Esophagus muscularis mucosa (tissue), 4 donors: Measurements from ENCODE around the gene B2M. TPM values are rescaled to one million over a fixed set of nuclear protein-coding genes. Genes with fewer than 3 reads are reported as not detected.

Experiments used
- DNase-seq: peaks from one replicate; pipeline ENCODE4 v3.0.0-alpha.2; 2017; ENCODE audit errors: extremely low spot score
- H3K27ac ChIP-seq, 4 donors: fragments of 200-600 bp; sonication (generic); replicated peaks in 1 of 4; 1 replicate in 3 of 4; 2 replicates in 1 of 4; pipeline ENCODE4 v1.5.1; 2016 to 2019; ENCODE audit warnings: mild to moderate bottlenecking in 1 of 4
- H3K27me3 ChIP-seq, 4 donors: fragments of 200-600 bp; sonication (generic); one replicate each; pipeline versions ENCODE4 v1.5.1 to v1.6.0; 2016 to 2019
- H3K36me3 ChIP-seq, 4 donors: fragments of 200-600 bp; sonication (generic); one replicate each; pipeline ENCODE4 v1.5.1; 2016 to 2019
- H3K4me1 ChIP-seq, 4 donors: fragments of 200-600 bp; sonication (generic); one replicate each; pipeline ENCODE4 v1.5.1; 2016 to 2019
- H3K4me3 ChIP-seq, 4 donors: fragments of 200-600 bp; sonication (generic); 1 replicate in 2 of 4; 2 replicates in 2 of 4; pipeline ENCODE4 v1.5.1; 2016 to 2019; ENCODE audit warnings: mild to moderate bottlenecking in 4 of 4, moderate library complexity in 1 of 4
- H3K9me3 ChIP-seq, 4 donors: fragments of 200-600 bp; sonication (generic); 1 replicate in 3 of 4; 2 replicates in 1 of 4; pipeline ENCODE4 v1.5.1; 2016 to 2019
- EP300 ChIP-seq: sonication (generic); formaldehyde crosslinking; IDR thresholded peaks from one replicate; pipeline ENCODE4 v1.6.1; 2017; ENCODE audit warnings: antibody characterized with exemption
- POLR2A ChIP-seq: fragments of 450-650 bp; IDR thresholded peaks from one replicate; pipeline ENCODE4 v1.6.1; 2017; ENCODE audit warnings: antibody characterized with exemption, moderate library complexity, mild to moderate bottlenecking, low read depth
- POLR2AphosphoS5 ChIP-seq, 2 donors: sonication (generic); formaldehyde crosslinking; IDR thresholded peaks; one replicate each; pipeline ENCODE4 v1.6.1; 2017; ENCODE audit warnings: antibody characterized with exemption in 2 of 2
- WGBS: methylation state at CpG from one replicate; pipeline ENCODE4 v1.1.5; 2018; 5-methylcytosine and 5-hydroxymethylcytosine counted together
- intact Hi-C: fragments of 100-400 bp; cut with DNase I; formaldehyde crosslinking; loops from one replicate; pipeline ENCODE4 v1.15.1; 2023
- total RNA-seq, 4 donors: library from RNA; depleted of rRNA; stranded (reverse); fragments of >200 nt; gene quantifications; one replicate each; pipeline versions ENCODE4 v1.1.0 to v1.2.1, GENCODE V29; 2016
- TF ChIP-seq, protein P1 (sequence below), 3 experiments: fragments of 200-600 bp in 2 of 3; fragments of 450-650 bp in 1 of 3; sonication (generic) in 2 of 3; IDR thresholded peaks; one replicate each; pipeline ENCODE4 v1.5.1; 2017 to 2019; ENCODE audit warnings: antibody characterized with exemption in 3 of 3, mild to moderate bottlenecking in 2 of 3, moderate library complexity in 1 of 3

B2M gene
- total RNA-seq, 4 donors from 2014 or later, result 1,352 to 2,424 (median 1,510) TPM

- TF ChIP-seq EP300 (no peak), POLR2A (peak; percentile 90), POLR2AphosphoS5 (IDR thresholded peaks at IDR 0.05) (peak; percentile 99)
- TF ChIP-seq, protein P1, sequence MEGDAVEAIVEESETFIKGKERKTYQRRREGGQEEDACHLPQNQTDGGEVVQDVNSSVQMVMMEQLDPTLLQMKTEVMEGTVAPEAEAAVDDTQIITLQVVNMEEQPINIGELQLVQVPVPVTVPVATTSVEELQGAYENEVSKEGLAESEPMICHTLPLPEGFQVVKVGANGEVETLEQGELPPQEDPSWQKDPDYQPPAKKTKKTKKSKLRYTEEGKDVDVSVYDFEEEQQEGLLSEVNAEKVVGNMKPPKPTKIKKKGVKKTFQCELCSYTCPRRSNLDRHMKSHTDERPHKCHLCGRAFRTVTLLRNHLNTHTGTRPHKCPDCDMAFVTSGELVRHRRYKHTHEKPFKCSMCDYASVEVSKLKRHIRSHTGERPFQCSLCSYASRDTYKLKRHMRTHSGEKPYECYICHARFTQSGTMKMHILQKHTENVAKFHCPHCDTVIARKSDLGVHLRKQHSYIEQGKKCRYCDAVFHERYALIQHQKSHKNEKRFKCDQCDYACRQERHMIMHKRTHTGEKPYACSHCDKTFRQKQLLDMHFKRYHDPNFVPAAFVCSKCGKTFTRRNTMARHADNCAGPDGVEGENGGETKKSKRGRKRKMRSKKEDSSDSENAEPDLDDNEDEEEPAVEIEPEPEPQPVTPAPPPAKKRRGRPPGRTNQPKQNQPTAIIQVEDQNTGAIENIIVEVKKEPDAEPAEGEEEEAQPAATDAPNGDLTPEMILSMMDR (IDR thresholded peaks at IDR 0.05), result peak; percentile 93 to 99 (median 97)
- no peaks in the 10 kb centered on the region for H3K9me3 ChIP-seq
- 11% methylated on average over 41 of the region's 53 CpGs for WGBS
- DNase-seq, result peak; percentile 99
- peak within 1 kb of the TSS; percentile 93 to 100 (median 96) for H3K27ac ChIP-seq
- H3K27me3 ChIP-seq, result no peaks in the 10 kb centered on the region
- peaks cover 4 to 17% (median 14%) of the 10 kb centered on the region in 4 donors for H3K36me3 ChIP-seq
- peak within 1 kb of the TSS; percentile 78 to 99 (median 90) for H3K4me3 ChIP-seq
- H3K4me1 ChIP-seq, result peaks cover 18 to 24% (median 21%) of the 10 kb centered on the region in 4 donors
- intact Hi-C loops, result loop anchor here (2.0 kb wide), 1 partner anchor 75 kb away; no protein-coding TSS in a partner anchor
Measured at GRCh38 chr15:44663410-44664308, 47.7 kb upstream of the B2M start, which contains the start of gene SPG11. SPG11 (minus strand) TSS chr15:44663662; CDS start chr15:44663647, 15 bp downstream.

GRCh38 chr15:44666210-44667038 is 44.9 kb upstream of the B2M start:
- H3K9me3 ChIP-seq, result no peaks in the 10 kb centered on the region
- H3K27ac ChIP-seq, result no peak overlapping the region
- no peaks in the 10 kb centered on the region for H3K27me3 ChIP-seq
- intact Hi-C loops, result loop anchor here (5.0 kb wide), 1 partner anchor 121 kb away; no protein-coding TSS in a partner anchor
- peaks cover 17 to 20% (median 18%) of the 10 kb centered on the region in 4 donors for H3K4me1 ChIP-seq
- 66% methylated on average over 5 of the region's 5 CpGs for WGBS
- no peak for DNase-seq
- H3K4me3 ChIP-seq, result no peak overlapping the region
- H3K36me3 ChIP-seq, result no peaks in the 10 kb centered on the region
- TF ChIP-seq, protein P1 (IDR thresholded peaks at IDR 0.05), result no peak
- TF ChIP-seq POLR2A (no peak), POLR2AphosphoS5 (IDR thresholded peaks at IDR 0.05) (no peak), EP300 (no peak)

DNA sequence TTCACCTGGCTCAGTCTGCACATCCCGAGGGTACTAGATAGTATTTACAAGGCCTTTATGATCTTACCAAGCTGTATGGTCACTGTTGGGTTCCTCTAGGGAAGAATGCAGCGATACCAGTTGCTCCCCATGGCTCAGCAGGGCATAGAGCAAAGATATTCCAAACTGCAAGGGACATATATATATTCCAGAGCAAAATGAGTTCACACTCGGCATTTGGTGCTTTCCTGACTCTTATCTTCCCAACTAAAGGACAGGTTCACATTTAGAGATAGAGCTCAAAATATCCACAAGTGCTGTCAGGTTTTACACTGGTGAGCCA is 44.3 kb upstream of the B2M start:
- 74% methylated on average over 3 of the region's 3 CpGs for WGBS
- no peak for TF ChIP-seq EP300
- TF ChIP-seq, protein P1 (IDR thresholded peaks at IDR 0.05), result no peak
- no peak for TF ChIP-seq POLR2AphosphoS5 (IDR thresholded peaks at IDR 0.05)
- no peak for TF ChIP-seq POLR2A
- no peaks in the 10 kb centered on the region for H3K36me3 ChIP-seq
- no peak for DNase-seq
- peaks cover 11 to 14% (median 14%) of the 10 kb centered on the region in 4 donors for H3K4me1 ChIP-seq
- no peak overlapping the region for H3K4me3 ChIP-seq
- no peaks in the 10 kb centered on the region for H3K27me3 ChIP-seq
- H3K27ac ChIP-seq, result no peak overlapping the region
- intact Hi-C loops, result loop anchor here (5.0 kb wide), 1 partner anchor 120 kb away; no protein-coding TSS in a partner anchor
- H3K9me3 ChIP-seq, result no peaks in the 10 kb centered on the region

GRCh38 chr15:44668921-44669320 is 42.4 kb upstream of the B2M start:
- H3K4me1 ChIP-seq, result peaks cover 2 to 4% (median 3%) of the 10 kb centered on the region in 4 donors
- no peak overlapping the region for H3K4me3 ChIP-seq
- 80% methylated on average over 1 of the region's 2 CpGs for WGBS
- H3K36me3 ChIP-seq, result no peaks in the 10 kb centered on the region
- H3K27ac ChIP-seq, result no peak overlapping the region
- DNase-seq, result no peak
- no peaks in the 10 kb centered on the region for H3K9me3 ChIP-seq
- H3K27me3 ChIP-seq, result peaks cover 0 to 6% (median 0%) of the 10 kb centered on the region in 4 donors
- TF ChIP-seq, protein P1 (IDR thresholded peaks at IDR 0.05), result no peak
- TF ChIP-seq POLR2AphosphoS5 (IDR thresholded peaks at IDR 0.05) (no peak), EP300 (no peak), POLR2A (no peak)
- intact Hi-C loops, result loop anchor here (5.0 kb wide), 1 partner anchor 118 kb away; no protein-coding TSS in a partner anchor
